ENCODE measurements around the gene CADM3.

- TF ChIP-seq CTCF (IDR thresholded peaks at IDR 0.05) = no peak
- TF ChIP-seq POLR2A (IDR thresholded peaks at IDR 0.05) = no peak
Measured at GRCh38 chr1:159200769-159201168, 29.4 kb downstream of the CADM3 start.

Measured in right lobe of liver (tissue), 4 donors.